Cardiac muscle cell (in vitro differentiated cells and primary cell): Measurements from ENCODE around the gene PRADC1. TPM values are rescaled to one million over a fixed set of nuclear protein-coding genes. Genes with fewer than 3 reads are reported as not detected.

Experiments
- DNase-seq, 2 donors: peaks; one replicate each; pipeline versions ENCODE4 v3.0.0 to v3.0.0-alpha.2; 2010 to 2017; ENCODE audit warnings: low read depth in 1 of 2, low spot score in 1 of 2
- H3K27ac ChIP-seq: fragments of 200-600 bp; sonication (generic); 2 replicates; pipeline ENCODE4 v1.5.1; 2016
- H3K27me3 ChIP-seq: fragments of 200-600 bp; sonication (generic); 2 replicates; pipeline ENCODE4 v1.6.0; 2016; ENCODE audit warnings: control low read depth
- H3K36me3 ChIP-seq: fragments of 200-600 bp; sonication (generic); 2 replicates; pipeline ENCODE4 v1.5.1; 2016; ENCODE audit warnings: control low read depth
- H3K4me1 ChIP-seq: fragments of 200-600 bp; sonication (generic); 2 replicates; pipeline ENCODE4 v1.8.1; 2017; ENCODE audit warnings: low read depth, mild to moderate bottlenecking, mixed run types
- H3K4me3 ChIP-seq: fragments of 200-600 bp; sonication (generic); 2 replicates; pipeline ENCODE4 v1.5.1; 2016; ENCODE audit warnings: mild to moderate bottlenecking
- H3K9me3 ChIP-seq: fragments of 200-600 bp; sonication (generic); 2 replicates; pipeline ENCODE4 v1.5.1; 2017; ENCODE audit warnings: low read depth, mild to moderate bottlenecking, control low read depth
- polyA plus RNA-seq: library from polyadenylated mRNA; unstranded; fragments of >200 nt; fragmentation: Nextera tagmentation; extraction: Ambion mirVana; gene quantifications from 2 replicates; pipeline ENCODE4 v1.2.1, GENCODE V29; 2016
- total RNA-seq: library from RNA; depleted of rRNA; stranded (reverse); fragments of >200 nt; gene quantifications from 2 replicates; pipeline ENCODE4 v1.2.3, GENCODE V29; 2016
- TF ChIP-seq, protein P1 (sequence below): IDR thresholded peaks from 2 replicates; pipeline ENCODE4 v1.5.1; 2012; ENCODE audit warnings: low read depth, mild to moderate bottlenecking, low read length

PRADC1 gene
- total and polyA plus RNA-seq, 2 experiments from 2014 or later: 42.6 to 99.8 TPM

DNA sequence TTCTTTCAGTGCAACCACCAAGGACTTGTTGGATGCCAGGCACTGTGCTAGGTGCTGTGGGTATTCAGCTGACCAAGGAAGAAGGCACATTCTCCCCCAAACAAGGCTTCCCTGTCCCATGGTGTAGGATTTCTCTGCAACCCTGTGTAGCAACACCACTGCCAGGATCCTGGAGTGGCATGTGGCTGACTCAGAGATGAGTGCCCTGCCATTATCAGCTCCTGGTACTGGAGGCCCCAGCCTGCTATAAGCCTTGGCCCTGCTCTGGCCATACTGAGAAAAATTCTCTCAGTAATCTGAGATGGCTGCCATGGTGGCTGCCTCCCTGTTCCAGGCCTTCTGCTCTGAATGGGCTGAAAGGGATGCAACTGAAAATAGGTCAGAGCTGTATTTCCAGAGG is 14.7 kb downstream of the PRADC1 start:
- H3K9me3 ChIP-seq: no peaks in the 10 kb centered on the region
- peaks cover 6% of the 10 kb centered on the region for H3K36me3 ChIP-seq
- H3K27me3 ChIP-seq: no peaks in the 10 kb centered on the region
- H3K27ac ChIP-seq: no peak overlapping the region
- TF ChIP-seq, protein P1, sequence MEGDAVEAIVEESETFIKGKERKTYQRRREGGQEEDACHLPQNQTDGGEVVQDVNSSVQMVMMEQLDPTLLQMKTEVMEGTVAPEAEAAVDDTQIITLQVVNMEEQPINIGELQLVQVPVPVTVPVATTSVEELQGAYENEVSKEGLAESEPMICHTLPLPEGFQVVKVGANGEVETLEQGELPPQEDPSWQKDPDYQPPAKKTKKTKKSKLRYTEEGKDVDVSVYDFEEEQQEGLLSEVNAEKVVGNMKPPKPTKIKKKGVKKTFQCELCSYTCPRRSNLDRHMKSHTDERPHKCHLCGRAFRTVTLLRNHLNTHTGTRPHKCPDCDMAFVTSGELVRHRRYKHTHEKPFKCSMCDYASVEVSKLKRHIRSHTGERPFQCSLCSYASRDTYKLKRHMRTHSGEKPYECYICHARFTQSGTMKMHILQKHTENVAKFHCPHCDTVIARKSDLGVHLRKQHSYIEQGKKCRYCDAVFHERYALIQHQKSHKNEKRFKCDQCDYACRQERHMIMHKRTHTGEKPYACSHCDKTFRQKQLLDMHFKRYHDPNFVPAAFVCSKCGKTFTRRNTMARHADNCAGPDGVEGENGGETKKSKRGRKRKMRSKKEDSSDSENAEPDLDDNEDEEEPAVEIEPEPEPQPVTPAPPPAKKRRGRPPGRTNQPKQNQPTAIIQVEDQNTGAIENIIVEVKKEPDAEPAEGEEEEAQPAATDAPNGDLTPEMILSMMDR: no peak
- peaks cover 4% of the 10 kb centered on the region for H3K4me1 ChIP-seq
- DNase-seq: peak in 1 of 2 donors; percentile 32
- H3K4me3 ChIP-seq: no peak overlapping the region

DNA sequence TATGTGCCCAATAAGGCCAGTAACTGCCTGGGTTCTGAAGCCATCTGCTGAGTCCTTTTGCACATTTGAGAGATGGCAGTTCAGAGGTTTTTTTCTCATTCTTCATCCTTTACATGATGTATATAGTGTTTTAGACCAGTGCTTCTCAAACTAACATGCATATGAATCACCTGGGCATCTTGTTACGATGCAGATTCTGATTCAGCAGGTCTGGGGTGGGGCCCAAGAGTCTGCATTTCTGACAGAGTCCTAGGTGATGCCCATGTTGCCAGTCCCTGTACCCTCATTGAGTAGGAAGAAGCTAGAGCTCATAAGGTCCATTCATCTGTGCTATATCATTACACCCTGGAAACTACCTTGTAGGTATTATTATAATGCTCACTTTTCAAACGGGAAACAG is 15.2 kb downstream of the PRADC1 start:
- H3K9me3 ChIP-seq: no peaks in the 10 kb centered on the region
- TF ChIP-seq, protein P1: no peak
- H3K4me1 ChIP-seq: peaks cover 4% of the 10 kb centered on the region

DNA sequence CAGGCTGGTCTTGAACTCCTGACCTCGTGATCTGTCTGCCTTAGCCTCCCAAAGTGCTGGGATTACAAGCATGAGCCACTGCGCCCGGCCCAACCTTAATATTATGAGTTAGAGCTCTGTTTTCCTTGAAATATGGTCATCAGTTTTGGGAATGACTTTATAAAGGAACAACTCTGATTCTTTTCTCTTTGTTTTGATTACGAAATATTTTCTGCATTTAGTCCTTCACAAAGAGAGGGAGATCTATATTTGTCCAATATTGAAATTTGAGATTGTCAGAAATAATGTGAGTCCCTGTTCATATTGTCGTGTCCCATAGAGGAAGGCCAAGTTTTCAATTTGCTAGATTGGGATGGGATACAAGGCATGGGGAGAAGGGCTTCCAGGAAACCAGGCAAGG is 15.9 kb downstream of the PRADC1 start:
- Histone ChIP-seq H3K9me3 (no peaks in the 10 kb centered on the region), H3K4me1 (peaks cover 4% of the 10 kb centered on the region), H3K4me3 (no peak overlapping the region), H3K27me3 (no peaks in the 10 kb centered on the region), H3K36me3 (peaks cover 6% of the 10 kb centered on the region), H3K27ac (no peak overlapping the region)
- no peak for DNase-seq
- TF ChIP-seq, protein P1: no peak

More for the DNA sequence above, 15.2 kb downstream of the PRADC1 start:
- peaks cover 6% of the 10 kb centered on the region for H3K36me3 ChIP-seq
- H3K27ac ChIP-seq: no peak overlapping the region
- DNase-seq: no peak
- no peak overlapping the region for H3K4me3 ChIP-seq
- H3K27me3 ChIP-seq: no peaks in the 10 kb centered on the region

DNA sequence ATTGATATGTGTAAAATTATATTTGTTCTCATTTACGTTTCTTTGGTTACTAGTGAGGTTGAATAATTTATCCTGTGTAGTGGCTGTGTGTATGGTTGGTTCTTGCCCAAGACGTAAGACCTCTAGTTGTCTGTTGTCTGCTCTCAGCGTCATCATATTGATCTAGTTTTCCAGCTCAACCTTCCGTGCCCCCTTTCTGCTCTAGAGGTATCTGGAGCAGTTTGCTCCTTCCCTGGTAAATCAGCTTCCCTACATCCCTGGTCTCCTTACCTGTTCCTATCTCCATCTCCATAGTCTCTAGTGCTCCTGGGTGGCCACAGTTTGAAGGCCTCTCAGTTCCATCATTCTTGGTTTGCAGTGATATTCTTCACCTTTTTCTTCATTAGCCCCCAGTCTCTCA is 17.8 kb downstream of the PRADC1 start:
- H3K9me3 ChIP-seq: no peaks in the 10 kb centered on the region
- no peak overlapping the region for H3K27ac ChIP-seq
- no peak for DNase-seq
- TF ChIP-seq, protein P1: no peak
- no peaks in the 10 kb centered on the region for H3K36me3 ChIP-seq
- peaks cover 5% of the 10 kb centered on the region for H3K27me3 ChIP-seq
- H3K4me1 ChIP-seq: peaks cover 4% of the 10 kb centered on the region
- no peak overlapping the region for H3K4me3 ChIP-seq

DNA sequence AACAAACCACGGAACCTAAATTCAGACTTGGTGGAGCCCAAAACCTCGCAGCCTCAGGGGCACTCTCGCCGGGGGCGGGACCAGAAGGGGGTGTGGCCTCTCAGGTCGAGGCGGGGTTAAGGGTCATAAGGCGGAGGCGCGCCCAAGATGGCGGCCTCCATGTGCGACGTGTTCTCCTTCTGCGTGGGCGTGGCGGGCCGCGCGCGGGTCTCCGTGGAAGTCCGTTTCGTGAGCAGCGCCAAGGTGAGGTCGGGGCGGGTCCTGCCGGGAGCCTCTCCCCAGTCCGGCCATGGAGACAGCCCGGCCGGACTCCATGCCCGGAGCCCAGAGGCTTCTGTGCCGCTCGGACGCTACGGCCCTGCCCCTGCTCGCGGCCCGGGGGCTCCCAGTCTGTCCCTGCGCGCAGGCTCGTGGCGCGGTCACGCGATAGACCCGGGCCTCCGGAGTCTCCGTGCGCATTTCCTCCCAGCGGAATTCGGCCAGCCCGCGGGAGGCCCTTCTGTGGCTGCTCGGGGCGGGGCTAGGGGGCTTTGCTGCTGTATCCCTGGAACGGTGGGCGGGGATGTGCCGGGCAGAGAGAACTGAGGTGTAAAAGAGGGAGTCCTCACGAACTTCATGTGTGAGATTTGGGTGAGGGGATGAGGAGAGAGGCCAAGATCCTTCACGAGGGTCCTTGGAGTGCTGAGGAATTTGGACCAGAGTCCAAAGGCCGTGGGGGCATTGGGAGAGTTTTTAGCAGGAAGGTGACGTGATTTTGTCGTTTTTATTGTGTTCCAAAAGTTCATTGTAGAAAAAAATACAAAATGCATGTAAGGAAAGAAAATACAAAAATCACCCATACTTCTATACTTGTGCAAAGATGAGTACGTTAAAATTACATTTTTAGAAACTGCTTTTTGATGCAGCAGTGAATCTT is 18.7 kb downstream of the PRADC1 start, which contains the start of gene SMYD5:
SMYD5 (plus strand) TSS at position 126 of the 916 bp plus-strand sequence; CDS start at position 148, 22 bp downstream.
- Histone ChIP-seq H3K4me3 (peak within 1 kb of the TSS; percentile 56), H3K27me3 (peaks cover 11% of the 10 kb centered on the region), H3K36me3 (no peaks in the 10 kb centered on the region), H3K9me3 (no peaks in the 10 kb centered on the region), H3K27ac (peak within 1 kb of the TSS; percentile 40), H3K4me1 (peaks cover 4% of the 10 kb centered on the region)
- DNase-seq: peak; percentile 85 to 93
- TF ChIP-seq, protein P1: no peak
